Measurements from ENCODE around the gene OR52E6. TPM values are rescaled to one million over a fixed set of nuclear protein-coding genes. Genes with fewer than 3 reads are reported as not detected.

The OR52E6 gene
- total RNA-seq = not detected in 2 replicates

DNA sequence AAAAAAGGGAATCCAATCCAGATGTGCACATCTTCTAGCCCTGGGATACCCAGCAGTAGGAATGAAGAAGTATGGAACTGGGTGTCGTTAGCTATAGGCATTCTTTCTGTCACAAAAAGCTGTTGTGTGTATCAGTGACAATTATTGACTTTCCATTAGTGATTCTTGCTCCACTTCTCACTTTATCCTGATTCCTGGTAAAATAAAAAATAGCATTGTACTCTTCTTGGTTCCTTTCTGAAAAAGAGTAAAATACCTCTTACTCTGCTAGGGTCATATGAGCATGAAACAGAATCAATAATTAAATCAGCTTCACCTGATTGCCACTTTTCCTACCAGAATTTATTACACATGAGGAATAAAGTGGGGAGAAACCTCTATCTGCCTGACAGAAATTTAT lies at the start of gene OR52E6:
OR52E6 (minus strand) TSS at position 101 of the 400 bp plus-strand sequence; CDS start at position 101, 0 bp downstream.
- H3K27me3 Mint-ChIP-seq = peaks cover 8% of the 10 kb centered on the region
- POLR2A ChIA-PET = no interaction called here
- CTCF ChIA-PET = no interaction called here
- DNase-seq = no peak
- H3K9me3 Mint-ChIP-seq = no peaks in the 10 kb centered on the region
- no peak within 1 kb of the TSS for H3K4me3 Mint-ChIP-seq
- H3K4me1 Mint-ChIP-seq = no peaks in the 10 kb centered on the region
- TF ChIP-seq, protein P1, sequence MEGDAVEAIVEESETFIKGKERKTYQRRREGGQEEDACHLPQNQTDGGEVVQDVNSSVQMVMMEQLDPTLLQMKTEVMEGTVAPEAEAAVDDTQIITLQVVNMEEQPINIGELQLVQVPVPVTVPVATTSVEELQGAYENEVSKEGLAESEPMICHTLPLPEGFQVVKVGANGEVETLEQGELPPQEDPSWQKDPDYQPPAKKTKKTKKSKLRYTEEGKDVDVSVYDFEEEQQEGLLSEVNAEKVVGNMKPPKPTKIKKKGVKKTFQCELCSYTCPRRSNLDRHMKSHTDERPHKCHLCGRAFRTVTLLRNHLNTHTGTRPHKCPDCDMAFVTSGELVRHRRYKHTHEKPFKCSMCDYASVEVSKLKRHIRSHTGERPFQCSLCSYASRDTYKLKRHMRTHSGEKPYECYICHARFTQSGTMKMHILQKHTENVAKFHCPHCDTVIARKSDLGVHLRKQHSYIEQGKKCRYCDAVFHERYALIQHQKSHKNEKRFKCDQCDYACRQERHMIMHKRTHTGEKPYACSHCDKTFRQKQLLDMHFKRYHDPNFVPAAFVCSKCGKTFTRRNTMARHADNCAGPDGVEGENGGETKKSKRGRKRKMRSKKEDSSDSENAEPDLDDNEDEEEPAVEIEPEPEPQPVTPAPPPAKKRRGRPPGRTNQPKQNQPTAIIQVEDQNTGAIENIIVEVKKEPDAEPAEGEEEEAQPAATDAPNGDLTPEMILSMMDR (IDR thresholded peaks at IDR 0.05) = no peak
- intact Hi-C loops (cut with micrococcal nuclease) = no loop called here
- ATAC-seq (ENCODE audit: low read depth) = no peak
- H3K27ac Mint-ChIP-seq = no peak within 1 kb of the TSS
- H3K36me3 Mint-ChIP-seq (ENCODE audit: low read depth) = no peaks in the 10 kb centered on the region

DNA sequence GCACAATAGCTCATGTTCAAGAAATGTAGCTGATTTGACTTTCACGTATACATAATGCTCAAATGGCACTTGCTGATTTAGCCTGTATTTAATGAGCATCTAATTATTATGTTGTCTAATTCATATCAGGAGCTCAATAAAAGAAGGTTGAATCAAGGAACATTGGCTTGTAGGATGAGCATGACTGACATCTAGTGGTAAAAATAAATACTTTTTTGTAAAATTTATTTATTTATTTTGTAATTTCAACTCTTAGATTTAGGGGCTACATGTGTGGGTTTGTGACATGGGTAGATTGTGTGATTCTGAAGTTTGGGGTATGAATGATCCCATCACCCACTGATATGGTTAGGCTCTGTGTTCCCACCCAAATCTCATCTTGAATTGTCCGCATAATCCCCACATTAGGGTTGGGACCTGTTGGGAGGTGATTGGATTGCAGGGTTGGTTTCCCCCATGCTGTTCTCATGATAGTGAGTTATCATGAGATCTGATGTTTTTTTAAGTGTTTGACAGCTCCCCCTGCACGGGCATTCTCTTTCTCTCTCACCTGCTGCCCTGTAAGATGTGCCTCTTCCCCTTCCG lies 49.6 kb upstream of the OR52E6 start:
- CTCF ChIA-PET = interaction anchor here (0.7 to 1.4 kb wide), 10 partner anchors 9 to 1703 kb away, joined by 3 to 9 read pairs (median 4); partner anchors contain the start of genes OR51D1 and TRIM5
- TF ChIP-seq, protein P1 (IDR thresholded peaks at IDR 0.05) = no peak
- DNase-seq (no peak), ATAC-seq (ENCODE audit: low read depth) (no peak)
- no peak overlapping the region for H3K4me3 Mint-ChIP-seq
- POLR2A ChIA-PET = no interaction called here
- H3K27me3 Mint-ChIP-seq = no peaks in the 10 kb centered on the region
- intact Hi-C loops (cut with micrococcal nuclease) = loop anchor here (1.0 to 10.0 kb wide), 7 partner anchors 83 to 767 kb away; partner anchors contain the start of genes OR51V1 and OR52N2
- H3K4me1 Mint-ChIP-seq = no peaks in the 10 kb centered on the region
- H3K36me3 Mint-ChIP-seq (ENCODE audit: low read depth) = no peaks in the 10 kb centered on the region
- H3K9me3 Mint-ChIP-seq = no peaks in the 10 kb centered on the region
- H3K27ac Mint-ChIP-seq = no peak overlapping the region

DNA sequence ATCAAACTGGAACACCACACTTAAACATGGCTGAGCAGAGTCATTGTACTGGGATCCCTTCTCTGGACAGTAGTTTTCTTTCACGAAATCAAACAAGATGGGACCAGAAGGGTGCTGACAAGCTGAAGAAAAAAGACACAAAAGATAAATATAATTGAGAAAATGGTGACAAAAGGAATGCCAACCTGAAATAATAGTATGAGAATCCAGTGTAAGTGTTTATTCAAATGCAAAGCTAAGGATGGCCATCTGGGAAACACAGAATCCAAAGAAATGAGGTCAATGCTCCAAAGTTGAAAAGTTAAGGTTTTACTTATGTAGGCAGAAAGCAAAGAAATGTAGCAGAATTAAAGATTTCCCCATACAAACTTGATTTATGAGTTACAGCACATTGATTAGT lies 46.0 kb upstream of the OR52E6 start:
- TF ChIP-seq, protein P1 (IDR thresholded peaks at IDR 0.05) = no peak
- ATAC-seq (ENCODE audit: low read depth) (no peak), DNase-seq (no peak)
- intact Hi-C loops (cut with micrococcal nuclease) = no loop called here
- Mint-ChIP-seq H3K4me3 (no peak overlapping the region), H3K4me1 (no peaks in the 10 kb centered on the region), H3K27ac (no peak overlapping the region), H3K27me3 (no peaks in the 10 kb centered on the region), H3K9me3 (no peaks in the 10 kb centered on the region), H3K36me3 (ENCODE audit: low read depth) (no peaks in the 10 kb centered on the region)
- CTCF ChIA-PET = interaction anchor here (0.6 to 1.2 kb wide), 2 partner anchors 684 to 1701 kb away, joined by 3 to 4 read pairs; no protein-coding TSS in a partner anchor
- POLR2A ChIA-PET = no interaction called here

DNA sequence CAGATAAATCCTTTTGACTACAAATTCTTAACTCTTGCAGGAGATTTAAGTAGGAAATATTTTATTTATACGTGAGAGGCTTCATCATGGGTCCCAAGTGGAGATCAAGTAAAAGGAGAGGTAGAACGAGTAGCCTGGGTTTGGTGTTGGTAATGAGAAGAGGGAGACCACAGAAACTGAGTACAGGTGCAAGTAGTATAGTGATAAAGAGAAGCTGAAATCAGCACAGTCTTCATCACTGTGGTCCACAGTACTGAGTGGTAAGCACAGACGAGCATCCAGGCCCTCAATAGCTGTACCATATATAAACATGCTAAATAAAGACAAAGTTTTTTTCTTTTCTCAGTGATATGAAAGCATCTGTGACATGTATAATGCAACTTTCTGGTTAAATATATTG lies 45.5 kb upstream of the OR52E6 start:
- ATAC-seq (ENCODE audit: low read depth) = no peak
- TF ChIP-seq, protein P1 (IDR thresholded peaks at IDR 0.05) = no peak
- Mint-ChIP-seq H3K27ac (no peak overlapping the region), H3K27me3 (no peaks in the 10 kb centered on the region), H3K36me3 (ENCODE audit: low read depth) (no peaks in the 10 kb centered on the region), H3K9me3 (no peaks in the 10 kb centered on the region), H3K4me1 (no peaks in the 10 kb centered on the region), H3K4me3 (no peak overlapping the region)
- DNase-seq = no peak
- intact Hi-C loops (cut with micrococcal nuclease) = no loop called here
- CTCF ChIA-PET = no interaction called here
- POLR2A ChIA-PET = no interaction called here

DNA sequence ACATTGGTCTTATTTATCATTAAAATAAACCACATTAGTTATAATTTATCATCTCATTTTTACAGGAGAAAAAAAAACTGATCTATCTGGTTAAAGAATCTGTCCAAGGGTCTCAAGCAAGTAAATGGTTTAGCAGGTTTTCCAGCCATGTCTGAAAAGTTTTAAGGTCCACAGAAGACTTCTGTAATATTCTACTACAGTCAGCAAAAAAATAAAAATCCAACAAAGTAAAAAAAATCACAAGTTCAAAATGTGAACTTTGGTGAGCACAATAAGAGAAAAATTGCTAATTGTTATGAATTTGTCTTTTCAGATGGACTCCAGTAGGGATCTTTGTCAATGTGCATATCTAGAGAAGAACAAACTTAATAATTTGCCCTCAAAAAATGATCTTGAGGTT lies 40.1 kb upstream of the OR52E6 start:
- Mint-ChIP-seq H3K36me3 (ENCODE audit: low read depth) (no peaks in the 10 kb centered on the region), H3K9me3 (no peaks in the 10 kb centered on the region), H3K27ac (no peak overlapping the region), H3K27me3 (no peaks in the 10 kb centered on the region), H3K4me3 (no peak overlapping the region), H3K4me1 (no peaks in the 10 kb centered on the region)
- POLR2A ChIA-PET = no interaction called here
- CTCF ChIA-PET = interaction anchor here (2.2 kb wide), 1 partner anchor 9 kb away, joined by 6 read pairs; no protein-coding TSS in a partner anchor
- TF ChIP-seq, protein P1 (IDR thresholded peaks at IDR 0.05) = no peak
- ATAC-seq (ENCODE audit: low read depth) (no peak), DNase-seq (no peak)
- intact Hi-C loops (cut with micrococcal nuclease) = no loop called here
